WTC11 (cell line): Measurements from ENCODE around the gene FAF1. TPM values are rescaled to one million over a fixed set of nuclear protein-coding genes. Genes with fewer than 3 reads are reported as not detected.
"Not testable (repeated sequence)": the region's sequence is repeated elsewhere in the genome, so short reads cannot be mapped to it uniquely, and the experiment has no call there.

Experiments used
- ATAC-seq: fragments of 200-7000 bp; cut with Tn5 transposase; 2 replicates; pipeline ENCODE4 v1.10.0; 2021; ENCODE audit warnings: mild to moderate bottlenecking, moderate library complexity
- CTCF ChIA-PET: fragments of 300-600 bp; sonication (Branson Sonifier 250); formaldehyde crosslinking; loops from one replicate; lab custom pipeline; 2021; ENCODE audit warnings: antibody characterized with exemption; lab: Charles Lee
- POLR2A ChIA-PET: fragments of 350-600 bp; sonication (Branson Sonifier 250); formaldehyde crosslinking; loops from one replicate; lab custom pipeline; 2021; ENCODE audit warnings: antibody characterized with exemption; lab: Charles Lee
- DNase-seq: peaks from one replicate; pipeline ENCODE4 v3.0.0; 2021; ENCODE audit warnings: low spot score
- H3K27ac Mint-ChIP-seq: 2 replicates; pipeline ENCODE4 v1.8.0; 2021; ENCODE audit warnings: mixed read lengths
- H3K27me3 Mint-ChIP-seq: 2 replicates; pipeline ENCODE4 v1.8.0; 2021; ENCODE audit warnings: low read depth, mild to moderate bottlenecking, moderate library complexity, mixed read lengths
- H3K36me3 Mint-ChIP-seq: 2 replicates; pipeline ENCODE4 v1.8.0; 2021; ENCODE audit warnings: mixed read lengths
- H3K4me1 Mint-ChIP-seq: 2 replicates; pipeline ENCODE4 v1.8.0; 2022; ENCODE audit warnings: mixed read lengths
- H3K4me3 Mint-ChIP-seq: 2 replicates; pipeline ENCODE4 v1.8.0; 2021; ENCODE audit warnings: mild to moderate bottlenecking, moderate library complexity, mixed read lengths
- H3K9me3 Mint-ChIP-seq: 2 replicates; pipeline ENCODE4 v1.8.0; 2021; ENCODE audit warnings: mixed read lengths
- ATF1 ChIP-seq: sonication (generic); formaldehyde crosslinking; IDR thresholded peaks from 2 replicates; pipeline ENCODE4 v1.8.1; 2023; ENCODE audit warnings: mild to moderate bottlenecking, moderate library complexity, missing genetic modification reagents
- CTCF ChIP-seq: fragments of 200-600 bp; IDR thresholded peaks from 2 replicates; pipeline ENCODE4 v1.8.0; 2022; ENCODE audit warnings: antibody characterized with exemption
- EMX1 ChIP-seq: fragments of 250-450 bp; sonication (Bioruptor Pico); IDR thresholded peaks from 2 replicates; pipeline ENCODE4 v1.8.0; 2021; ENCODE audit warnings: mild to moderate bottlenecking
- FOXK1 ChIP-seq: sonication (generic); formaldehyde crosslinking; IDR thresholded peaks from 2 replicates; pipeline ENCODE4 v1.8.0; 2022; ENCODE audit warnings: mild to moderate bottlenecking, moderate library complexity, missing genetic modification reagents
- FOXP1 ChIP-seq: sonication (generic); formaldehyde crosslinking; IDR thresholded peaks from 2 replicates; pipeline ENCODE4 v1.8.0; 2022; ENCODE audit warnings: missing genetic modification reagents, mild to moderate bottlenecking, moderate library complexity, borderline replicate concordance
- KAT7 ChIP-seq: sonication (generic); formaldehyde crosslinking; IDR thresholded peaks from 2 replicates; pipeline ENCODE4 v1.8.1; 2023; ENCODE audit warnings: missing genetic modification reagents, mild to moderate bottlenecking, borderline replicate concordance
- NFATC4 ChIP-seq: fragments of 250-450 bp; sonication (Bioruptor Pico); IDR thresholded peaks from 2 replicates; pipeline ENCODE4 v1.9.0; 2021; ENCODE audit warnings: mild to moderate bottlenecking
- NFE2L1 ChIP-seq: sonication (generic); formaldehyde crosslinking; IDR thresholded peaks from 2 replicates; pipeline ENCODE4 v1.8.1; 2023; ENCODE audit warnings: missing genetic modification reagents
- NR1H2 ChIP-seq: sonication (generic); formaldehyde crosslinking; IDR thresholded peaks from 2 replicates; pipeline ENCODE4 v1.9.0; 2021; ENCODE audit warnings: mild to moderate bottlenecking, moderate library complexity, missing genetic modification reagents
- RELA ChIP-seq: sonication (generic); formaldehyde crosslinking; IDR thresholded peaks from 2 replicates; pipeline ENCODE4 v1.8.1; 2022; ENCODE audit warnings: missing genetic modification reagents, mild to moderate bottlenecking, borderline replicate concordance
- RORB ChIP-seq: fragments of 250-450 bp; sonication (Bioruptor Pico); IDR thresholded peaks from 2 replicates; pipeline ENCODE4 v1.9.0; 2021; ENCODE audit warnings: mild to moderate bottlenecking
- SOX15 ChIP-seq: fragments of 250-450 bp; sonication (Bioruptor Pico); IDR thresholded peaks from 2 replicates; pipeline ENCODE4 v1.9.0; 2021; ENCODE audit warnings: mild to moderate bottlenecking
- TEAD1 ChIP-seq: sonication (generic); formaldehyde crosslinking; IDR thresholded peaks from 2 replicates; pipeline ENCODE4 v1.8.0; 2022; ENCODE audit warnings: mild to moderate bottlenecking, missing genetic modification reagents
- TEAD4 ChIP-seq: sonication (generic); formaldehyde crosslinking; IDR thresholded peaks from 2 replicates; pipeline ENCODE4 v1.8.0; 2022; ENCODE audit warnings: mild to moderate bottlenecking, missing genetic modification reagents
- ZBTB21 ChIP-seq: sonication (generic); formaldehyde crosslinking; IDR thresholded peaks from 2 replicates; pipeline ENCODE4 v1.8.1; 2023; ENCODE audit warnings: mild to moderate bottlenecking, missing genetic modification reagents, borderline replicate concordance
- ZNF138 ChIP-seq: sonication (generic); formaldehyde crosslinking; conservative IDR thresholded peaks from 2 replicates; pipeline ENCODE4 v1.8.1; 2022; ENCODE audit warnings: mild to moderate bottlenecking, moderate library complexity, missing genetic modification reagents
- ZNF263 ChIP-seq: sonication (generic); formaldehyde crosslinking; IDR thresholded peaks from 2 replicates; pipeline ENCODE4 v1.8.1; 2022; ENCODE audit warnings: low read depth, mild to moderate bottlenecking, moderate library complexity, missing genetic modification reagents
- ZNF423 ChIP-seq: fragments of 250-450 bp; sonication (Bioruptor Pico); IDR thresholded peaks from 2 replicates; pipeline ENCODE4 v2.1.2; 2022; ENCODE audit warnings: mild to moderate bottlenecking, moderate library complexity
- ZNF512 ChIP-seq: sonication (generic); formaldehyde crosslinking; IDR thresholded peaks from 2 replicates; pipeline ENCODE4 v1.8.1; 2022; ENCODE audit warnings: missing genetic modification reagents, borderline replicate concordance
- total RNA-seq: library from RNA; stranded (reverse); gene quantifications from 3 replicates; pipeline ENCODE4 v1.2.3, GENCODE V29; 2021
- TF ChIP-seq, protein P1 (sequence below): fragments of 250-450 bp; sonication (Bioruptor Pico); IDR thresholded peaks from 2 replicates; pipeline ENCODE4 v1.9.0; 2021; ENCODE audit warnings: mild to moderate bottlenecking

Gene FAF1
- total RNA-seq, 1 experiment from 2014 or later: 53.5 TPM

DNA sequence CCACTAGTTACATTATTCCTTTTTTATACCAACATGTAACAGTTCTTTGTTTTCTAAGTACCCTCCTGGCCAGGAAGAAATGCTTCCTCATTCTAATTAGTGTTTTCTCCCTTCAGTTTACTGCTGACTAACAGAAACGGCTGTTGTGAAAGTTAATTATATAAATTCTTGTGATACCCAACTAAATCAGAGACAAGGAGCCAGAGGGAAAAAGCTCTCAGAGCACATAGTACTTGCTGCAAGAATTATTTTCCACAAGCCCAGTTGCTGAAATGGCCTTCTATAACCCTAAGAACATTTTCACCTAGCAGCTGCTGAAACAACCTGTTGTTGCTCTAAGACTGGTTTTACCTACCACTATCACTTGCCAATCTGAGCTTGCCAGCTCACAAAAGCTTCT, 82.4 kb downstream of the FAF1 start:
- CTCF ChIA-PET: no interaction called here
- no peak for TF ChIP-seq RELA
- TF ChIP-seq SOX15 (CRISPR knock-in tag): no peak
- TF ChIP-seq FOXK1 (CRISPR knock-in tag): no peak
- TF ChIP-seq FOXP1 (CRISPR knock-in tag): no peak
- TF ChIP-seq ZNF138: no peak
- TF ChIP-seq, all 79 proteins: peak for 0
- Mint-ChIP-seq H3K9me3 (no peaks in the 10 kb centered on the region), H3K27me3 (no peaks in the 10 kb centered on the region), H3K27ac (no peak overlapping the region), H3K36me3 (no peaks in the 10 kb centered on the region), H3K4me1 (peaks cover 3% of the 10 kb centered on the region), H3K4me3 (no peak overlapping the region)
- DNase-seq: no peak
- ATAC-seq: no peak
- POLR2A ChIA-PET: no interaction called here

GRCh38 chr1:50873458-50874187, 86.4 kb downstream of the FAF1 start:
- TF ChIP-seq ZNF423 (CRISPR knock-in tag): no peak
- no peak for TF ChIP-seq NFATC4 (CRISPR knock-in tag)
- TF ChIP-seq NFE2L1 (CRISPR knock-in tag): 0 out of 2 replicates have a peak, but pooled peaks have one; percentile 35
- peak; percentile 26; the same call in 1 of the 2 replicates for TF ChIP-seq CTCF
- ChIA-PET POLR2A (no interaction called here), CTCF (interaction anchor here (0.6 to 1.0 kb wide), 11 partner anchors 15 to 316 kb away, joined by 3 to 7 read pairs (median 3); partner anchors contain the start of gene CDKN2C)
- H3K27ac Mint-ChIP-seq: peak overlapping the region; percentile 63; the same call in 1 of the 2 replicates
- H3K9me3 Mint-ChIP-seq: no peaks in the 10 kb centered on the region
- ATAC-seq (peak; percentile 91), DNase-seq (peak; percentile 79)
- peak overlapping the region; percentile 57 for H3K4me3 Mint-ChIP-seq
- peaks cover 3% of the 10 kb centered on the region for H3K4me1 Mint-ChIP-seq
- no peaks in the 10 kb centered on the region for H3K36me3 Mint-ChIP-seq
- no peaks in the 10 kb centered on the region for H3K27me3 Mint-ChIP-seq

- H3K4me3 Mint-ChIP-seq, POLR2A ChIA-PET, CTCF ChIA-PET, H3K27ac Mint-ChIP-seq, H3K4me1 Mint-ChIP-seq, ATAC-seq, H3K27me3 Mint-ChIP-seq, DNase-seq: not testable (repeated sequence)
- H3K36me3 Mint-ChIP-seq: peaks cover 28% of the 10 kb centered on the region
- H3K9me3 Mint-ChIP-seq: peaks cover 41% of the 10 kb centered on the region
These were observed 95.2 kb downstream of the FAF1 start for GRCh38 chr1:50864845-50865244.

DNA sequence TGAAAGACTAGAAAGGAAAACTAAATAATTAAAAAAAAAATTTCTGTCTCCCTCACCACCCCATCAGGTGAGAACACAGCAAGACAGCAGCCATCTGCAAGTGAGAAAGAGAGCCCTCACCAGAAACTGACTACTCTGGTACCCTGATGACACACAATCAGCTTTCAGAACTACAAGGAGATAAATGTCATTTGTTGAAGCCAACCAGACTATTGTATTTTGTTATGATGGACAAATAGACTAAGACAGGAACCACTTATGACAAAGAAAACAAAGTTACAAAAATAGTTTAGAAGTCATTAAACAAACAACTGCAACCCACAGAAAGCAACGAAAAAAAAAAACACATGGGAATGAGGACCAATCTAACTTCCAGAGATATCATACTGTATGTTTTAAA, 98.3 kb downstream of the FAF1 start:
- H3K4me3 Mint-ChIP-seq: no peak overlapping the region
- no peaks in the 10 kb centered on the region for H3K27me3 Mint-ChIP-seq
- H3K9me3 Mint-ChIP-seq: peaks cover 47% of the 10 kb centered on the region
- no peak for TF ChIP-seq TEAD1 (CRISPR knock-in tag)
- TF ChIP-seq KAT7 (CRISPR knock-in tag): no peak
- TF ChIP-seq NR1H2 (CRISPR knock-in tag): no peak
- no peak overlapping the region for H3K27ac Mint-ChIP-seq
- CTCF ChIA-PET: no interaction called here
- POLR2A ChIA-PET: no interaction called here
- ATAC-seq: no peak
- H3K4me1 Mint-ChIP-seq: no peaks in the 10 kb centered on the region
- H3K36me3 Mint-ChIP-seq: peaks cover 31% of the 10 kb centered on the region
- no peak for DNase-seq

DNA sequence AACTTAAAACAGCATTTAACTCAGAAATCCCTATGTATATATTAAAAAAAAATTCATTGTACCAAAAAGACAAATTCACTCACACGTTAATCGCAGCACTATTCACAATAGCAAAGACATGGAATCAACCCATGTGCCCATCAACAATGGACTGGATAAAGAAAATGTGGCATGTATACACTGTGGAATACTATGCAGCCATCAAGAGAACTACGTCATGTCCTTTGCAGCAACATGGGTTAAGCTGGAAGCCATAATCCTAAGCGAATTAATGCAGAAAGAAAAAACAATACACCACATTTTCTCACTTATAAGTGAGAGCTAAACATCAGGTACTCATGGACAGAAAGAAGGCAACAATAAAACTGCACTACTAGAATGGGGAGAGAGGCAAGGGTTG, 99.4 kb downstream of the FAF1 start:
- no peak for DNase-seq
- Mint-ChIP-seq H3K27ac (no peak overlapping the region), H3K9me3 (peaks cover 38% of the 10 kb centered on the region), H3K27me3 (no peaks in the 10 kb centered on the region), H3K36me3 (peaks cover 26% of the 10 kb centered on the region), H3K4me3 (no peak overlapping the region), H3K4me1 (no peaks in the 10 kb centered on the region)
- no peak for ATAC-seq
- CTCF ChIA-PET: no interaction called here
- POLR2A ChIA-PET: no interaction called here
- TF ChIP-seq NFATC4 (CRISPR knock-in tag): no peak
- no peak for TF ChIP-seq RORB
- TF ChIP-seq ZNF138: no peak
- no peak for TF ChIP-seq ZNF263 (CRISPR knock-in tag)
- TF ChIP-seq FOXK1 (CRISPR knock-in tag): no peak
- no peak for TF ChIP-seq EMX1
- no peak for TF ChIP-seq CTCF
- no peak for TF ChIP-seq ZBTB21 (CRISPR knock-in tag)
- TF ChIP-seq TEAD4 (CRISPR knock-in tag): no peak
- TF ChIP-seq ZNF512 (CRISPR knock-in tag): no peak
- no peak for TF ChIP-seq ATF1 (CRISPR knock-in tag)
- TF ChIP-seq, protein P1, sequence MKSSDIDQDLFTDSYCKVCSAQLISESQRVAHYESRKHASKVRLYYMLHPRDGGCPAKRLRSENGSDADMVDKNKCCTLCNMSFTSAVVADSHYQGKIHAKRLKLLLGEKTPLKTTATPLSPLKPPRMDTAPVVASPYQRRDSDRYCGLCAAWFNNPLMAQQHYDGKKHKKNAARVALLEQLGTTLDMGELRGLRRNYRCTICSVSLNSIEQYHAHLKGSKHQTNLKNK (CRISPR knock-in tag): no peak
